A549 (cell line): ENCODE data around the gene MEN1.

ENCODE experiments used
- CTCF ChIP-seq: fragments of >200 bp; sonication (Bioruptor Twin); formaldehyde crosslinking; IDR thresholded peaks from 3 replicates; pipeline ENCODE4 v1.5.1; 2016
- EP300 ChIP-seq, 2 experiments: fragments of >200 bp; sonication (Bioruptor Twin); formaldehyde crosslinking; IDR thresholded peaks; 2 replicates in 1 of 2; 3 replicates in 1 of 2; pipeline ENCODE4 v1.6.1; 2016 to 2017
- NFE2L2 ChIP-seq: fragments of 150-350 bp; conservative IDR thresholded peaks from 2 replicates; pipeline ENCODE4 v1.6.1; 2014; ENCODE audit warnings: low read length

- TF ChIP-seq EP300 (IDR thresholded peaks at IDR 0.05) (no peak), NFE2L2 (no peak), CTCF (no peak)
Observed at GRCh38 chr11:64827451-64827839, 17.1 kb upstream of the MEN1 start.
